ENCODE results near the gene ARHGAP4.

The ARHGAP4 gene

GRCh38 chrX:153903991-153904957 lies 21.8 kb downstream of the ARHGAP4 start, which contains the start of gene AVPR2:
AVPR2 (plus strand) TSS chrX:153904673; CDS start chrX:153905146, 473 bp downstream.
- TF ChIP-seq TAF1 (IDR thresholded peaks at IDR 0.05; ENCODE audit: low read depth) (no peak), NFIC (IDR thresholded peaks at IDR 0.05) (no peak), RAD21 (IDR thresholded peaks at IDR 0.05; ENCODE audit: low read depth) (no peak), EGR1 (IDR thresholded peaks at IDR 0.05) (no peak), TEAD4 (IDR thresholded peaks at IDR 0.05) (no peak), REST (IDR thresholded peaks at IDR 0.05; ENCODE audit: low read depth) (no peak), MAX (IDR thresholded peaks at IDR 0.05) (no peak), FOXM1 (IDR thresholded peaks at IDR 0.05; ENCODE audit: borderline replicate concordance, low read depth) (no peak), CEBPB (IDR thresholded peaks at IDR 0.05) (no peak), USF1 (IDR thresholded peaks at IDR 0.05) (no peak)

- TF ChIP-seq EP300 (IDR thresholded peaks at IDR 0.05; ENCODE audit: borderline replicate concordance): no peak
- no peak for TF ChIP-seq NFIC (IDR thresholded peaks at IDR 0.05)
- TF ChIP-seq YY1 (IDR thresholded peaks at IDR 0.05; ENCODE audit: low read depth): no peak
- no peak for TF ChIP-seq MAX (IDR thresholded peaks at IDR 0.05)
- TF ChIP-seq TEAD4 (IDR thresholded peaks at IDR 0.05): no peak
- TF ChIP-seq REST (IDR thresholded peaks at IDR 0.05; ENCODE audit: low read depth): no peak
- no peak for TF ChIP-seq USF1 (IDR thresholded peaks at IDR 0.05)
- TF ChIP-seq CEBPB (IDR thresholded peaks at IDR 0.05): no peak
- no peak for TF ChIP-seq TAF1 (IDR thresholded peaks at IDR 0.05; ENCODE audit: low read depth)
- TF ChIP-seq FOXM1 (IDR thresholded peaks at IDR 0.05; ENCODE audit: borderline replicate concordance, low read depth): no peak
- no peak for TF ChIP-seq CREB1 (IDR thresholded peaks at IDR 0.05; ENCODE audit: low read depth)
- no peak for TF ChIP-seq ZBTB7A (IDR thresholded peaks at IDR 0.05; ENCODE audit: low read depth)
- no peak for TF ChIP-seq EGR1 (IDR thresholded peaks at IDR 0.05)
- TF ChIP-seq RAD21 (IDR thresholded peaks at IDR 0.05; ENCODE audit: low read depth): no peak
These were observed 22.7 kb downstream of the ARHGAP4 start for GRCh38 chrX:153903238-153903980.

GRCh38 chrX:153902385-153902784 lies 23.7 kb downstream of the ARHGAP4 start:
- TF ChIP-seq EGR1 (IDR thresholded peaks at IDR 0.05): no peak
- no peak for TF ChIP-seq REST (IDR thresholded peaks at IDR 0.05; ENCODE audit: low read depth)
- TF ChIP-seq ZBTB7A (IDR thresholded peaks at IDR 0.05; ENCODE audit: low read depth): no peak
- TF ChIP-seq USF1 (IDR thresholded peaks at IDR 0.05): no peak
- TF ChIP-seq FOXM1 (IDR thresholded peaks at IDR 0.05; ENCODE audit: borderline replicate concordance, low read depth): no peak
- no peak for TF ChIP-seq MAX (IDR thresholded peaks at IDR 0.05)
- no peak for TF ChIP-seq CEBPB (IDR thresholded peaks at IDR 0.05)
- TF ChIP-seq TCF12 (IDR thresholded peaks at IDR 0.05; ENCODE audit: low read depth): no peak
- TF ChIP-seq RAD21 (IDR thresholded peaks at IDR 0.05; ENCODE audit: low read depth): no peak
- no peak for TF ChIP-seq TEAD4 (IDR thresholded peaks at IDR 0.05)
- no peak for TF ChIP-seq NFIC (IDR thresholded peaks at IDR 0.05)
- no peak for TF ChIP-seq EP300 (IDR thresholded peaks at IDR 0.05; ENCODE audit: borderline replicate concordance)
- TF ChIP-seq TAF1 (IDR thresholded peaks at IDR 0.05; ENCODE audit: low read depth): no peak
- no peak for TF ChIP-seq YY1 (IDR thresholded peaks at IDR 0.05; ENCODE audit: low read depth)
- no peak for TF ChIP-seq CREB1 (IDR thresholded peaks at IDR 0.05; ENCODE audit: low read depth)
